ENCODE results near the gene MPZL1. TPM values are rescaled to one million over a fixed set of nuclear protein-coding genes. Genes with fewer than 3 reads are reported as not detected.

MPZL1 gene
- total RNA-seq, 1 experiment from 2014 or later = 71.7 TPM

- Mint-ChIP-seq H3K27ac (no peak overlapping the region), H3K9me3 (no peaks in the 10 kb centered on the region), H3K4me1 (peaks cover 24% of the 10 kb centered on the region), H3K36me3 (no peaks in the 10 kb centered on the region), H3K27me3 (ENCODE audit: low read depth) (peaks cover 2% of the 10 kb centered on the region; the same call in 1 of the 2 replicates), H3K4me3 (no peak overlapping the region)
- ATAC-seq = no peak
- ChIA-PET CTCF (no interaction called here), POLR2A (no interaction called here)
- TF ChIP-seq ETV6 (CRISPR knock-in tag; IDR thresholded peaks at IDR 0.05) (no peak), IRF1 (CRISPR knock-in tag; IDR thresholded peaks at IDR 0.05) (no peak), ZNF396 (CRISPR knock-in tag; IDR thresholded peaks at IDR 0.05; ENCODE audit: borderline replicate concordance) (no peak), ELF4 (CRISPR knock-in tag; IDR thresholded peaks at IDR 0.05; ENCODE audit: low read depth) (no peak), ZNF423 (CRISPR knock-in tag; IDR thresholded peaks at IDR 0.05) (no peak)
- no peak for DNase-seq (ENCODE audit: low spot score)
Observed at GRCh38 chr1:167821969-167822685, 100.3 kb downstream of the MPZL1 start.

GRCh38 chr1:167824163-167824794 is 102.5 kb downstream of the MPZL1 start:
- CTCF ChIA-PET = no interaction called here
- no peak for TF ChIP-seq ATF1 (CRISPR knock-in tag; IDR thresholded peaks at IDR 0.05)
- TF ChIP-seq KAT7 (CRISPR knock-in tag; IDR thresholded peaks at IDR 0.05; ENCODE audit: borderline replicate concordance) = no peak
- TF ChIP-seq, protein P1, sequence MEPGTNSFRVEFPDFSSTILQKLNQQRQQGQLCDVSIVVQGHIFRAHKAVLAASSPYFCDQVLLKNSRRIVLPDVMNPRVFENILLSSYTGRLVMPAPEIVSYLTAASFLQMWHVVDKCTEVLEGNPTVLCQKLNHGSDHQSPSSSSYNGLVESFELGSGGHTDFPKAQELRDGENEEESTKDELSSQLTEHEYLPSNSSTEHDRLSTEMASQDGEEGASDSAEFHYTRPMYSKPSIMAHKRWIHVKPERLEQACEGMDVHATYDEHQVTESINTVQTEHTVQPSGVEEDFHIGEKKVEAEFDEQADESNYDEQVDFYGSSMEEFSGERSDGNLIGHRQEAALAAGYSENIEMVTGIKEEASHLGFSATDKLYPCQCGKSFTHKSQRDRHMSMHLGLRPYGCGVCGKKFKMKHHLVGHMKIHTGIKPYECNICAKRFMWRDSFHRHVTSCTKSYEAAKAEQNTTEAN (CRISPR knock-in tag; IDR thresholded peaks at IDR 0.05) = no peak
- TF ChIP-seq STAT6 (CRISPR knock-in tag; conservative IDR thresholded peaks at IDR 0.05; ENCODE audit: low read depth) = no peak
- no peak for TF ChIP-seq ZNF423 (CRISPR knock-in tag; IDR thresholded peaks at IDR 0.05)
- no peak for TF ChIP-seq GABPB1 (CRISPR knock-in tag; IDR thresholded peaks at IDR 0.05)
- TF ChIP-seq SOX15 (CRISPR knock-in tag; IDR thresholded peaks at IDR 0.05) = no peak
- TF ChIP-seq, protein P2, sequence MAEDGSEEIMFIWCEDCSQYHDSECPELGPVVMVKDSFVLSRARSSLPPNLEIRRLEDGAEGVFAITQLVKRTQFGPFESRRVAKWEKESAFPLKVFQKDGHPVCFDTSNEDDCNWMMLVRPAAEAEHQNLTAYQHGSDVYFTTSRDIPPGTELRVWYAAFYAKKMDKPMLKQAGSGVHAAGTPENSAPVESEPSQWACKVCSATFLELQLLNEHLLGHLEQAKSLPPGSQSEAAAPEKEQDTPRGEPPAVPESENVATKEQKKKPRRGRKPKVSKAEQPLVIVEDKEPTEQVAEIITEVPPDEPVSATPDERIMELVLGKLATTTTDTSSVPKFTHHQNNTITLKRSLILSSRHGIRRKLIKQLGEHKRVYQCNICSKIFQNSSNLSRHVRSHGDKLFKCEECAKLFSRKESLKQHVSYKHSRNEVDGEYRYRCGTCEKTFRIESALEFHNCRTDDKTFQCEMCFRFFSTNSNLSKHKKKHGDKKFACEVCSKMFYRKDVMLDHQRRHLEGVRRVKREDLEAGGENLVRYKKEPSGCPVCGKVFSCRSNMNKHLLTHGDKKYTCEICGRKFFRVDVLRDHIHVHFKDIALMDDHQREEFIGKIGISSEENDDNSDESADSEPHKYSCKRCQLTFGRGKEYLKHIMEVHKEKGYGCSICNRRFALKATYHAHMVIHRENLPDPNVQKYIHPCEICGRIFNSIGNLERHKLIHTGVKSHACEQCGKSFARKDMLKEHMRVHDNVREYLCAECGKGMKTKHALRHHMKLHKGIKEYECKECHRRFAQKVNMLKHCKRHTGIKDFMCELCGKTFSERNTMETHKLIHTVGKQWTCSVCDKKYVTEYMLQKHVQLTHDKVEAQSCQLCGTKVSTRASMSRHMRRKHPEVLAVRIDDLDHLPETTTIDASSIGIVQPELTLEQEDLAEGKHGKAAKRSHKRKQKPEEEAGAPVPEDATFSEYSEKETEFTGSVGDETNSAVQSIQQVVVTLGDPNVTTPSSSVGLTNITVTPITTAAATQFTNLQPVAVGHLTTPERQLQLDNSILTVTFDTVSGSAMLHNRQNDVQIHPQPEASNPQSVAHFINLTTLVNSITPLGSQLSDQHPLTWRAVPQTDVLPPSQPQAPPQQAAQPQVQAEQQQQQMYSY (CRISPR knock-in tag; IDR thresholded peaks at IDR 0.05) = no peak
- no peak for TF ChIP-seq NR3C1 (CRISPR knock-in tag; conservative IDR thresholded peaks at IDR 0.05; ENCODE audit: low read depth)
- no peak for TF ChIP-seq ZNF219 (CRISPR knock-in tag; IDR thresholded peaks at IDR 0.05; ENCODE audit: borderline replicate concordance)
- TF ChIP-seq OVOL2 (CRISPR knock-in tag; IDR thresholded peaks at IDR 0.05; ENCODE audit: borderline replicate concordance) = no peak
- no peak for TF ChIP-seq ZNF138 (CRISPR knock-in tag; conservative IDR thresholded peaks at IDR 0.05)
- no peak for TF ChIP-seq ZNF232 (CRISPR knock-in tag; IDR thresholded peaks at IDR 0.05)
- TF ChIP-seq SMAD3 (CRISPR knock-in tag; IDR thresholded peaks at IDR 0.05; ENCODE audit: borderline replicate concordance) = no peak
- TF ChIP-seq NFE2L1 (CRISPR knock-in tag; IDR thresholded peaks at IDR 0.05) = no peak
- Mint-ChIP-seq H3K9me3 (no peaks in the 10 kb centered on the region), H3K4me1 (peaks cover 24% of the 10 kb centered on the region), H3K27me3 (ENCODE audit: low read depth) (peaks cover 2% of the 10 kb centered on the region; the same call in 1 of the 2 replicates), H3K4me3 (no peak overlapping the region), H3K36me3 (no peaks in the 10 kb centered on the region), H3K27ac (no peak overlapping the region)
- DNase-seq (ENCODE audit: low spot score) = no peak
- POLR2A ChIA-PET = no interaction called here
- no peak for ATAC-seq

Data from WTC11 (cell line).